ENCODE measurements around the gene NOTUM. TPM values are rescaled to one million over a fixed set of nuclear protein-coding genes. Genes with fewer than 3 reads are reported as not detected.

The NOTUM gene
- total RNA-seq, 4 donors from 2014 or later: not detected

GRCh38 chr17:81914103-81914850 lies 46.7 kb downstream of the NOTUM start:
- ATAC-seq (ENCODE audit: low FRiP score) (no peak), DNase-seq (ENCODE audit: low spot score) (no peak)
- TF ChIP-seq CTCF (IDR thresholded peaks at IDR 0.05): no peak

GRCh38 chr17:81913394-81914102 lies 47.4 kb downstream of the NOTUM start:
- TF ChIP-seq CTCF (IDR thresholded peaks at IDR 0.05): no peak
- DNase-seq (ENCODE audit: low spot score) (no peak), ATAC-seq (ENCODE audit: low FRiP score) (no peak)

GRCh38 chr17:81912441-81913309 lies 48.3 kb downstream of the NOTUM start:
- TF ChIP-seq CTCF (IDR thresholded peaks at IDR 0.05): no peak
- no peak for ATAC-seq (ENCODE audit: low FRiP score)
- no peak for DNase-seq (ENCODE audit: low spot score)

GRCh38 chr17:81911969-81912368 lies 49.0 kb downstream of the NOTUM start:
- TF ChIP-seq CTCF (IDR thresholded peaks at IDR 0.05): no peak

GRCh38 chr17:81911277-81911961 lies 49.6 kb downstream of the NOTUM start, which contains the start of gene PCYT2:
Gene PCYT2, minus strand, starts transcription at chr17:81911399. Its CDS starts 44 bp downstream, at chr17:81911355.
- DNase-seq (ENCODE audit: low spot score) (peak; percentile 42), ATAC-seq (ENCODE audit: low FRiP score) (peak; percentile 81)
- TF ChIP-seq CTCF (IDR thresholded peaks at IDR 0.05): no peak

More at GRCh38 chr17:81911969-81912368, 49.0 kb downstream of the NOTUM start:
- DNase-seq (ENCODE audit: low spot score) (no peak), ATAC-seq (ENCODE audit: low FRiP score) (no peak)

GRCh38 chr17:81910840-81911276 lies 50.1 kb downstream of the NOTUM start:
- ATAC-seq (ENCODE audit: low FRiP score) (peak; percentile 6), DNase-seq (ENCODE audit: low spot score) (no peak)
- no peak for TF ChIP-seq CTCF (IDR thresholded peaks at IDR 0.05)
